ENCODE results near the gene RNF213.

DNA sequence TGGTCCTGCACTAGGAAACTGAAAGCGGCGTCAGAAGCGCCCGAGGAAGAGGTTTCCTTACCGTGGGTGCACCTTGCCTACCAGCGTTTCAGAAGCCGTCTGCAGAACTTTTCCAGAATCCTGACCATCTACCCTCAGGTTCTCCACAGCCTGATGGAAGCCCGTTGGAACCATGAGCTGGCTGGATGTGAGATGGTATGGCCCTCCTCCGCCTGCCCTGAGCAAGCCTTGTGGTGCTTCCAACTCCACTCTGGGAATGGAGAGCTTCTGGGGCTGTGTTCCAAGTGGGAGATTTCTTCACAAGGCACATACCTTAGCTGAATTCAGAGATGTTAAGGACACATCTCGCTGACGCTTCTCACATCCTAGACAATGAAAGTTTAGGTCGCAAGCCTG, 102.5 kb downstream of the RNF213 start:
- TF ChIP-seq POLR2A (IDR thresholded peaks at IDR 0.05), result no peak
- no peak for TF ChIP-seq EP300 (IDR thresholded peaks at IDR 0.05; ENCODE audit: low read depth)
